Inferior parietal cortex (tissue), 1 donor: Measurements from ENCODE around the gene EFTUD2.
"Not testable (repeated sequence)": the region's sequence is repeated elsewhere in the genome, so short reads cannot be mapped to it uniquely, and the experiment has no call there.

ENCODE experiments used
- DNase-seq: peaks from one replicate; pipeline ENCODE4 v3.0.0-alpha.2; 2016; ENCODE audit errors: extremely low spot score

EFTUD2 gene

GRCh38 chr17:44848961-44849489 lies 50.2 kb downstream of the EFTUD2 start:
- DNase-seq, result no peak

- DNase-seq, result no peak
Measured at GRCh38 chr17:44848257-44848795, 50.9 kb downstream of the EFTUD2 start.

- DNase-seq, result no peak
Measured at GRCh38 chr17:44847586-44847985, 51.7 kb downstream of the EFTUD2 start, which contains the start of gene HIGD1B. Gene HIGD1B (plus strand): TSS chr17:44847883. CDS start chr17:44848153, 270 bp downstream.

- no peak for DNase-seq
Measured at GRCh38 chr17:44846206-44846605, 53.0 kb downstream of the EFTUD2 start.

- no peak for DNase-seq
Measured at GRCh38 chr17:44844390-44844830, 54.8 kb downstream of the EFTUD2 start.

- DNase-seq, result no peak
Measured at GRCh38 chr17:44842748-44843147, 56.5 kb downstream of the EFTUD2 start.

GRCh38 chr17:44840936-44841335 lies 58.3 kb downstream of the EFTUD2 start:
- no peak for DNase-seq

GRCh38 chr17:44840274-44840673 lies 59.0 kb downstream of the EFTUD2 start:
- DNase-seq, result no peak

GRCh38 chr17:44837196-44837595 lies 62.0 kb downstream of the EFTUD2 start:
- DNase-seq, result no peak

GRCh38 chr17:44832805-44833204 lies 66.4 kb downstream of the EFTUD2 start:
- no peak for DNase-seq

GRCh38 chr17:44831371-44831770 lies 67.9 kb downstream of the EFTUD2 start:
- DNase-seq, result no peak

- DNase-seq, result no peak
Measured at GRCh38 chr17:44830359-44831288, 68.6 kb downstream of the EFTUD2 start.

GRCh38 chr17:44829523-44830358 lies 69.5 kb downstream of the EFTUD2 start, which contains the start of gene GJC1:
Gene GJC1 (minus strand): TSS chr17:44830287. CDS start chr17:44805817, 24,470 bp downstream.
- no peak for DNase-seq

GRCh38 chr17:44828919-44829522 lies 70.2 kb downstream of the EFTUD2 start:
- DNase-seq, result no peak

GRCh38 chr17:44827863-44828262 lies 71.4 kb downstream of the EFTUD2 start:
- DNase-seq, result no peak

GRCh38 chr17:44826123-44826790 lies 73.0 kb downstream of the EFTUD2 start:
- no peak for DNase-seq

- not testable (repeated sequence) for DNase-seq
Measured at GRCh38 chr17:44825236-44825635, 74.0 kb downstream of the EFTUD2 start.

GRCh38 chr17:44820631-44821212 lies 78.5 kb downstream of the EFTUD2 start:
- DNase-seq, result no peak

- DNase-seq, result not testable (repeated sequence)
Measured at GRCh38 chr17:44818508-44818907, 80.7 kb downstream of the EFTUD2 start.

- no peak for DNase-seq
Measured at GRCh38 chr17:44812263-44812662, 87.0 kb downstream of the EFTUD2 start.
